PC-3 (cell line): ENCODE measurements around the gene CRTAC1.

Source experiments
- CTCF ChIP-seq: fragments of 300-600 bp; sonication (generic); conservative IDR thresholded peaks from 2 replicates; pipeline ENCODE4 v1.5.1; 2017; ENCODE audit warnings: antibody characterized with exemption, low read depth, mild to moderate bottlenecking, low read length
- EZH2 ChIP-seq: fragments of 300-600 bp; sonication (generic); IDR thresholded peaks from one replicate; pipeline ENCODE4 v1.6.1; 2017; ENCODE audit warnings: antibody characterized with exemption, mild to moderate bottlenecking, low read length; ENCODE audit not compliant: unreplicated experiment
- EZH2phosphoT487 ChIP-seq: fragments of 300-600 bp; sonication (generic); IDR thresholded peaks from 2 replicates; pipeline ENCODE4 v1.6.1; 2018; ENCODE audit warnings: mild to moderate bottlenecking, antibody characterized with exemption, low read length, borderline replicate concordance

DNA sequence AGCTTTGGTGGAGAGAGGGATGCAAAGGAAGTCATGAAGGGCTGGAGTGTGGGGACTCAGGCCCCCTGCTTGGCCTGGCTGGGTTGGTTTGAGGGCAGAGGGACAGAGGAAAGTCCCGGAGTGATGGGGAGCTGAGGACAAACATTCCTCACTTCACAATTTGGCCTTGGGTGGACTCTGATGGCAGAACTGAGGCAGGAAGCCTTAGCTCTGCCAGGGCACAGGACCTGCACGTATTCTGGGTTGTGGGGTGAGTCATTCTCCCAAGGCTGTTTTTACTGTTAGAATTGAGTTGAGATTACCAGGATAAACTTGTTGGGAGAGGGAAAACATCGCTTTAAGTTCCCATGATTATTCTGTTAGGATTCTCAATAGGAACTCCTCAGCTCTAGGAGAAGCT lies 178.1 kb downstream of the CRTAC1 start:
- TF ChIP-seq CTCF (no peak), EZH2 (no peak), EZH2phosphoT487 (no peak)
